GM12878 (cell line): ENCODE results near the gene TICRR. TPM values are rescaled to one million over a fixed set of nuclear protein-coding genes. Genes with fewer than 3 reads are reported as not detected.
"Not testable (repeated sequence)": the region's sequence is repeated elsewhere in the genome, so short reads cannot be mapped to it uniquely, and the experiment has no call there.

Experiments used
- ATAC-seq: fragments of 200-7000 bp; cut with Tn5 transposase; 3 replicates; pipeline ENCODE4 v1.9.1; 2020; ENCODE audit warnings: mild to moderate bottlenecking, moderate library complexity
- BruUV-seq: library from RNA; stranded (reverse); fragments of 400-500 nt; replicated peaks from 2 replicates; lab custom pipeline; 2021; lab: Mats Ljungman, UMichigan
- CTCF ChIA-PET: fragments of 300-600 bp; sonication (Branson Sonifier 250); formaldehyde crosslinking; extraction: SDS; loops from one replicate; lab custom pipeline; 2021; ENCODE audit warnings: inconsistent platforms; lab: Yijun Ruan, JAX
- POLR2A ChIA-PET: fragments of 350-600 bp; formaldehyde crosslinking; extraction: SDS; loops from one replicate; lab custom pipeline; 2021; ENCODE audit warnings: inconsistent platforms; lab: Charles Lee
- RAD21 ChIA-PET: fragments of 300-600 bp; sonication (Branson Sonifier 250); formaldehyde crosslinking; loops from one replicate; lab custom pipeline; 2023; ENCODE audit warnings: antibody characterized with exemption; ENCODE audit not compliant: unreplicated experiment; lab: Charles Lee
- SMC1A ChIA-PET: fragments of 300-600 bp; sonication (Branson Sonifier 250); formaldehyde crosslinking; loops from one replicate; lab custom pipeline; 2023; ENCODE audit not compliant: unreplicated experiment, uncharacterized antibody; lab: Charles Lee
- DNase-seq: peaks from one replicate; pipeline ENCODE4 v3.0.0-alpha.2; 2011; ENCODE audit warnings: low read depth, low spot score
- FAIRE-seq: peaks from 3 replicates; lab custom pipeline; 2011; peaks lifted over from hg19 to GRCh38; lab: Jason Lieb, UNC
- H2AFZ ChIP-seq: 2 replicates; pipeline ENCODE4 v1.6.0; 2011; ENCODE audit warnings: low read depth, low read length, control low read depth; ENCODE audit not compliant: control insufficient read depth
- H3K27ac ChIP-seq: 2 replicates; pipeline ENCODE4 v1.5.1; 2011; ENCODE audit warnings: control low read depth; ENCODE audit not compliant: control insufficient read depth, insufficient read depth
- H3K27me3 ChIP-seq, 2 experiments: replicated peaks in 1 of 2; 2 replicates each; pipeline versions ENCODE4 v1.6.0 to v1.6.1; 2011; ENCODE audit warnings: low read length in 1 of 2; ENCODE audit not compliant: control insufficient read depth in 2 of 2, insufficient read depth in 2 of 2
- H3K36me3 ChIP-seq, 2 experiments: 2 replicates each; pipeline ENCODE4 v1.5.1; 2011; ENCODE audit warnings: low read length in 1 of 2; ENCODE audit not compliant: control insufficient read depth in 2 of 2, insufficient read depth in 2 of 2
- H3K4me1 ChIP-seq: 2 replicates; pipeline ENCODE4 v1.6.1; 2011; ENCODE audit warnings: mild to moderate bottlenecking, low read length, moderate library complexity, mixed read lengths; ENCODE audit not compliant: control insufficient read depth, insufficient read depth
- H3K4me2 ChIP-seq: 2 replicates; pipeline ENCODE4 v1.6.0; 2011; ENCODE audit warnings: control low read depth; ENCODE audit not compliant: control insufficient read depth, insufficient read depth
- H3K4me3 ChIP-seq: fragments of 200-600 bp; sonication (generic); 2 replicates; pipeline ENCODE4 v1.5.1; 2016
- H3K79me2 ChIP-seq: 2 replicates; pipeline ENCODE4 v1.6.0; 2011; ENCODE audit warnings: low read length; ENCODE audit not compliant: control insufficient read depth, insufficient read depth
- H3K9ac ChIP-seq: 2 replicates; pipeline ENCODE4 v1.8.0; 2011; ENCODE audit warnings: low read length, control low read depth, mixed read lengths; ENCODE audit not compliant: control insufficient read depth, insufficient read depth
- H3K9me3 ChIP-seq: replicated peaks from 3 replicates; pipeline ENCODE4 v1.5.1; 2011; ENCODE audit warnings: mild to moderate bottlenecking, low read length; ENCODE audit not compliant: control insufficient read depth, insufficient read depth
- H4K20me1 ChIP-seq: 2 replicates; pipeline ENCODE4 v1.6.0; 2011; ENCODE audit not compliant: control insufficient read depth, insufficient read depth
- CREM ChIP-seq: IDR thresholded peaks from 2 replicates; pipeline ENCODE4 v1.6.1; 2014; ENCODE audit warnings: antibody characterized with exemption, low read depth
- CTCF ChIP-seq, 3 experiments: IDR thresholded peaks in 2 of 3; conservative IDR thresholded peaks in 1 of 3; 2 replicates each; pipeline ENCODE4 v1.5.1; 2011; ENCODE audit warnings: low read depth in 3 of 3, low read length in 3 of 3, mild to moderate bottlenecking in 3 of 3, control low read depth in 2 of 3, moderate library complexity in 2 of 3, inconsistent platforms in 1 of 3, mixed read lengths in 1 of 3; ENCODE audit not compliant: control insufficient read depth in 2 of 3, insufficient read depth in 1 of 3; ENCODE audit errors: extremely low read depth in 1 of 3
- RELA ChIP-seq: fragments of 450-650 bp; IDR thresholded peaks from 2 replicates; pipeline ENCODE4 v1.8.0; 2014; ENCODE audit warnings: borderline replicate concordance; ENCODE audit not compliant: partially characterized antibody
- SKIL ChIP-seq: fragments of 450-650 bp; IDR thresholded peaks from 2 replicates; pipeline ENCODE4 v1.6.1; 2017; ENCODE audit warnings: mild to moderate bottlenecking, low read depth, inconsistent platforms; ENCODE audit not compliant: poor library complexity, severe bottlenecking
- STAT1 ChIP-seq: fragments of 450-650 bp; conservative IDR thresholded peaks from 2 replicates; pipeline ENCODE4 v1.6.1; 2014; ENCODE audit warnings: antibody characterized with exemption, mild to moderate bottlenecking
- ZBTB11 ChIP-seq: fragments of 450-650 bp; formaldehyde crosslinking; IDR thresholded peaks from 2 replicates; pipeline ENCODE4 v1.5.0; 2022; ENCODE audit warnings: mild to moderate bottlenecking, missing genetic modification characterization
- WGBS: methylation state at CpG from one replicate; pipeline ENCODE4 v1.1.6; 2016; ENCODE audit warnings: low lambda C conversion rate; ENCODE audit not compliant: insufficient replicate concordance, insufficient coverage; ENCODE audit errors: missing lambda C conversion rate; 5-methylcytosine and 5-hydroxymethylcytosine counted together
- in situ Hi-C: fragments of 300-500 bp; cut with MboI; formaldehyde crosslinking; loops from 9 replicates; pipeline ENCODE4 v1.14.3; 2018; ENCODE audit warnings: mixed read lengths
- intact Hi-C: fragments of 100-400 bp; cut with micrococcal nuclease; formaldehyde crosslinking; loops from one replicate; pipeline ENCODE4 v1.14.2; 2022; ENCODE audit not compliant: unreplicated experiment
- polyA plus RNA-seq, 11 experiments: library from polyadenylated mRNA; depleted of rRNA in 4 of 11; unstranded in 6 of 11; stranded (reverse) in 5 of 11; fragments of >200 nt; fragmentation: Nextera tagmentation in 4 of 11; fragmentation: Illumina TruSeq in 1 of 11; extraction: Ambion mirVana in 4 of 11; extraction: Trizol in 1 of 11; gene quantifications; 1 replicate in 1 of 11; 2 replicates in 10 of 11; pipeline versions ENCODE4 v1.2.1 to v1.2.3, GENCODE V29; 2011 to 2016; ENCODE audit warnings: inconsistent platforms in 2 of 11, missing spikeins in 2 of 11, low read depth in 1 of 11
- total RNA-seq, 4 experiments: library from RNA; depleted of rRNA in 3 of 4; stranded (reverse); fragments of >200 nt in 3 of 4; fragmentation: Illumina TruSeq in 1 of 4; extraction: Trizol in 1 of 4; gene quantifications; 2 replicates each; pipeline versions ENCODE4 v1.2.1 to v1.2.3, GENCODE V29; 2013 to 2021

The TICRR gene
- total and polyA plus RNA-seq, 10 of the 15 experiments (the other 5 are each of a cell fraction or from before 2014, with no cell fraction given): 0.58 to 21.5 (median 11.5) TPM

GRCh38 chr15:89578146-89578545 lies 2.9 kb downstream of the TICRR start:
- H3K4me2 ChIP-seq: peak overlapping the region; percentile 73
- ChIA-PET POLR2A (interaction anchor here (0.6 kb wide), 1 partner anchor 17 kb away, joined by 3 read pairs; no protein-coding TSS in a partner anchor), SMC1A (no interaction called here), CTCF (interaction anchor here (1.6 kb wide), 1 partner anchor 15 kb away, joined by 3 read pairs; no protein-coding TSS in a partner anchor), RAD21 (no interaction called here)
- H3K27me3 ChIP-seq: no peaks in the 10 kb centered on the region
- DNase-seq: no peak
- ATAC-seq: no peak
- H3K9ac ChIP-seq: peak overlapping the region; percentile 64
- no peaks in the 10 kb centered on the region for H4K20me1 ChIP-seq
- in situ Hi-C loops (loop anchor here (25.0 kb wide), 1 partner anchor 1384 kb away; the partner anchor contains the start of gene RCCD1), intact Hi-C loops (no loop called here)
- WGBS: 80% methylated on average over 2 of the region's 2 CpGs
- no peak overlapping the region for H3K27ac ChIP-seq
- peaks cover 2 to 4% of the 10 kb centered on the region in 2 experiments; a peak in 2 of 4 replicates for H3K36me3 ChIP-seq
- no peaks in the 10 kb centered on the region for H3K9me3 ChIP-seq
- no peak for FAIRE-seq
- peaks cover 3% of the 10 kb centered on the region; the same call in 1 of the 2 replicates for H3K4me1 ChIP-seq
- H3K4me3 ChIP-seq: peak overlapping the region; percentile 80
- BruUV-seq: no TSS peak
- H3K79me2 ChIP-seq: peaks cover 68% of the 10 kb centered on the region
- TF ChIP-seq RELA (no peak), ZBTB11 (no peak), SKIL (no peak), STAT1 (no peak), CREM (no peak), CTCF (IDR thresholded peaks at IDR 0.05 in 2 of 3, conservative IDR thresholded peaks at IDR 0.05 in 1 of 3; ENCODE audit: control insufficient read depth in 2 of 3, extremely low read depth in 1 of 3, insufficient read depth in 1 of 3, low read depth in 3 of 3, low read length in 3 of 3) (no peak)
- H2AFZ ChIP-seq: no peak overlapping the region

GRCh38 chr15:89580747-89581146 lies 5.5 kb downstream of the TICRR start:
- in situ Hi-C loops: loop anchor here (25.0 kb wide), 1 partner anchor 1382 kb away; the partner anchor contains the start of gene RCCD1
- intact Hi-C loops, H2AFZ ChIP-seq, H4K20me1 ChIP-seq, H3K27ac ChIP-seq, H3K9ac ChIP-seq, DNase-seq, ATAC-seq, H3K9me3 ChIP-seq, SMC1A ChIA-PET, H3K4me1 ChIP-seq, POLR2A ChIA-PET, FAIRE-seq, BruUV-seq, CTCF ChIA-PET, H3K27me3 ChIP-seq: not testable (repeated sequence)
- Histone ChIP-seq H3K36me3 (peaks cover 4 to 13% of the 10 kb centered on the region in 2 experiments), H3K4me3 (peak overlapping the region; percentile 31; the same call in 1 of the 2 replicates), H3K79me2 (peaks cover 65% of the 10 kb centered on the region), H3K4me2 (peak overlapping the region; percentile 7; the same call in 1 of the 2 replicates)
- RAD21 ChIA-PET: interaction anchor here (1.2 kb wide), 1 partner anchor 222 kb away, joined by 3 read pairs; no protein-coding TSS in a partner anchor
- 100% methylated on average over 2 of the region's 2 CpGs for WGBS
